H1 (cell line): ENCODE results near the gene AP5S1. TPM values are rescaled to one million over a fixed set of nuclear protein-coding genes. Genes with fewer than 3 reads are reported as not detected.

Source experiments
- CTCF ChIA-PET: fragments of 300-600 bp; sonication (Branson Sonifier 250); formaldehyde crosslinking; loops from one replicate; lab custom pipeline; 2021; ENCODE audit not compliant: partially characterized antibody; lab: Charles Lee
- POLR2A ChIA-PET: fragments of 300-600 bp; sonication (Branson Sonifier 250); formaldehyde crosslinking; loops from one replicate; lab custom pipeline; 2021; ENCODE audit warnings: inconsistent platforms; ENCODE audit not compliant: partially characterized antibody; lab: Charles Lee
- DNase-seq, 2 experiments: peaks; one replicate each; pipeline versions ENCODE4 v3.0.0 to v3.0.0-alpha.2; 2010 to 2022; ENCODE audit warnings: low spot score in 2 of 2, low read depth in 1 of 2, mixed read lengths in 1 of 2
- FAIRE-seq: peaks from 2 replicates; lab custom pipeline; 2011; peaks lifted over from hg19 to GRCh38; lab: Jason Lieb, UNC
- H2AFZ ChIP-seq: 2 replicates; pipeline ENCODE4 v1.8.1; 2012; ENCODE audit warnings: low read length, inconsistent platforms
- H2AK5ac ChIP-seq: 2 replicates; pipeline ENCODE4 v1.6.1; 2013; ENCODE audit warnings: low read depth, low read length
- H2BK120ac ChIP-seq: replicated peaks from 2 replicates; pipeline ENCODE3; 2013; ENCODE audit warnings: low read depth, low read length, inconsistent platforms
- H2BK12ac ChIP-seq: 2 replicates; pipeline ENCODE4 v1.6.1; 2013; ENCODE audit warnings: low read depth, low read length
- H2BK15ac ChIP-seq: 2 replicates; pipeline ENCODE4 v1.6.1; 2013; ENCODE audit warnings: low read length
- H2BK20ac ChIP-seq: 2 replicates; pipeline ENCODE4 v1.6.1; 2013; ENCODE audit warnings: low read length
- H2BK5ac ChIP-seq: 2 replicates; pipeline ENCODE4 v1.6.1; 2013; ENCODE audit warnings: low read depth, low read length
- H3K14ac ChIP-seq: 2 replicates; pipeline ENCODE4 v1.6.1; 2013; ENCODE audit warnings: inconsistent platforms; ENCODE audit not compliant: insufficient read length
- H3K18ac ChIP-seq: 2 replicates; pipeline ENCODE4 v1.6.1; 2013; ENCODE audit warnings: low read length; ENCODE audit errors: extremely low read depth
- H3K23ac ChIP-seq: 2 replicates; pipeline ENCODE4 v1.6.1; 2013; ENCODE audit warnings: inconsistent platforms; ENCODE audit not compliant: insufficient read length
- H3K23me2 ChIP-seq: 2 replicates; pipeline ENCODE4 v1.6.1; 2013; ENCODE audit warnings: low read depth, low read length
- H3K27ac ChIP-seq: 2 replicates; pipeline ENCODE4 v1.6.1; 2011; ENCODE audit warnings: low read depth, low read length, inconsistent platforms
- H3K27me3 ChIP-seq, 4 experiments: replicated peaks in 1 of 4; 1 replicate in 1 of 4; 2 replicates in 3 of 4; pipeline versions ENCODE4 v1.6.1 to v1.8.1; 2011 to 2013; ENCODE audit warnings: low read length in 3 of 4, mild to moderate bottlenecking in 3 of 4, inconsistent platforms in 2 of 4, mixed read lengths in 2 of 4, moderate library complexity in 1 of 4; ENCODE audit not compliant: control insufficient read depth in 3 of 4, insufficient read depth in 3 of 4; ENCODE audit errors: extremely low read depth in 1 of 4
- H3K36me3 ChIP-seq, 4 experiments: 2 replicates each; pipeline versions ENCODE4 v1.6.1 to v1.8.1; 2011 to 2013; ENCODE audit warnings: mild to moderate bottlenecking in 4 of 4, low read length in 3 of 4, moderate library complexity in 2 of 4, control low read depth in 1 of 4, inconsistent platforms in 1 of 4; ENCODE audit not compliant: insufficient read depth in 4 of 4, control insufficient read depth in 2 of 4
- H3K4ac ChIP-seq: replicated peaks from 2 replicates; pipeline ENCODE3; 2013; ENCODE audit warnings: low read length, low read depth, mixed read lengths, inconsistent platforms; ENCODE audit not compliant: insufficient read length
- H3K4me1 ChIP-seq, 4 experiments: replicated peaks in 1 of 4; 1 replicate in 1 of 4; 2 replicates in 3 of 4; pipeline versions ENCODE4 v1.6.1 to v1.8.1; 2011 to 2013; ENCODE audit warnings: low read length in 3 of 4, inconsistent platforms in 2 of 4, mixed read lengths in 1 of 4; ENCODE audit not compliant: insufficient read depth in 4 of 4, control insufficient read depth in 3 of 4
- H3K4me2 ChIP-seq, 2 experiments: 2 replicates each; pipeline versions ENCODE4 v1.6.1 to v1.8.1; 2011 to 2013; ENCODE audit warnings: low read depth in 2 of 2, low read length in 2 of 2, control low read depth in 1 of 2, inconsistent platforms in 1 of 2, mild to moderate bottlenecking in 1 of 2; ENCODE audit not compliant: insufficient read depth in 1 of 2
- H3K4me3 ChIP-seq, 4 experiments: fragments of 200-600, 300-600 bp in 1 of 4; sonication (generic), shearing (Covaris generic), sonication (Bioruptor Twin) in 1 of 4; 2 replicates each; pipeline versions ENCODE4 v1.5.1 to v1.8.1; 2011 to 2016; ENCODE audit warnings: low read length in 4 of 4, low read depth in 3 of 4, control low read depth in 2 of 4, inconsistent platforms in 2 of 4, mild to moderate bottlenecking in 2 of 4, mixed read lengths in 1 of 4, moderate library complexity in 1 of 4; ENCODE audit not compliant: insufficient read depth in 2 of 4; ENCODE audit errors: extremely low read depth in 1 of 4
- H3K56ac ChIP-seq: replicated peaks from 2 replicates; pipeline ENCODE3; 2013; ENCODE audit warnings: low read depth, mild to moderate bottlenecking, mixed read lengths, low read length, inconsistent platforms; ENCODE audit not compliant: insufficient read length
- H3K79me1 ChIP-seq: 2 replicates; pipeline ENCODE4 v1.6.1; 2013; ENCODE audit warnings: low read depth, low read length, control low read depth
- H3K79me2 ChIP-seq, 2 experiments: 2 replicates each; pipeline versions ENCODE4 v1.6.1 to v1.8.1; 2012 to 2013; ENCODE audit warnings: low read length in 2 of 2, mild to moderate bottlenecking in 2 of 2, inconsistent platforms in 1 of 2; ENCODE audit not compliant: insufficient read depth in 2 of 2, control insufficient read depth in 1 of 2
- H3K9ac ChIP-seq, 4 experiments: replicated peaks in 1 of 4; 1 replicate in 1 of 4; 2 replicates in 3 of 4; pipeline versions ENCODE4 v1.6.1 to v1.8.1; 2011 to 2013; ENCODE audit warnings: low read depth in 3 of 4, low read length in 3 of 4, control low read depth in 2 of 4, mild to moderate bottlenecking in 2 of 4, moderate library complexity in 2 of 4, inconsistent platforms in 1 of 4; ENCODE audit errors: extremely low read depth in 1 of 4
- H3K9me3 ChIP-seq, 2 experiments: 2 replicates each; pipeline versions ENCODE4 v1.6.1 to v1.8.1; 2012 to 2013; ENCODE audit warnings: mild to moderate bottlenecking in 2 of 2, moderate library complexity in 2 of 2, control low read depth in 1 of 2, inconsistent platforms in 1 of 2, low read depth in 1 of 2, low read length in 1 of 2, mixed read lengths in 1 of 2; ENCODE audit not compliant: insufficient read depth in 2 of 2
- H4K20me1 ChIP-seq, 2 experiments: replicated peaks in 1 of 2; 2 replicates each; pipeline versions ENCODE3 to v1.8.1; 2011 to 2013; ENCODE audit warnings: inconsistent platforms in 2 of 2, low read length in 2 of 2, mild to moderate bottlenecking in 1 of 2; ENCODE audit not compliant: insufficient read depth in 2 of 2, control insufficient read depth in 1 of 2
- H4K5ac ChIP-seq: 2 replicates; pipeline ENCODE4 v1.6.1; 2013; ENCODE audit warnings: low read length, low read depth, mixed read lengths, inconsistent platforms; ENCODE audit not compliant: insufficient read length
- H4K8ac ChIP-seq: 2 replicates; pipeline ENCODE4 v1.8.0; 2013; ENCODE audit warnings: mild to moderate bottlenecking, moderate library complexity, low read length, inconsistent platforms; ENCODE audit not compliant: insufficient read depth; ENCODE audit errors: extremely low read depth
- H4K91ac ChIP-seq: replicated peaks from 2 replicates; pipeline ENCODE3; 2013; ENCODE audit warnings: low read length, mixed read lengths, inconsistent platforms; ENCODE audit not compliant: insufficient read length
- CTBP2 ChIP-seq: IDR thresholded peaks from 2 replicates; pipeline ENCODE4 v1.7.0; 2011; ENCODE audit warnings: borderline replicate concordance, mild to moderate bottlenecking, moderate library complexity, mixed read lengths, low read length; ENCODE audit not compliant: insufficient read depth, insufficient read length
- RBBP5 ChIP-seq: IDR thresholded peaks from 2 replicates; pipeline ENCODE4 v1.7.1; 2012; ENCODE audit warnings: low read depth, mild to moderate bottlenecking, inconsistent platforms, low read length, moderate library complexity, borderline replicate concordance
- TAF1 ChIP-seq: IDR thresholded peaks from 2 replicates; pipeline ENCODE4 v1.6.1; 2011; ENCODE audit warnings: mild to moderate bottlenecking, low read depth, low read length
- TBP ChIP-seq: IDR thresholded peaks from 2 replicates; pipeline ENCODE4 v1.6.1; 2011; ENCODE audit warnings: low read depth, low read length, improper control_type of control experiment
- WGBS, 2 experiments: shearing (Covaris generic) in 1 of 2; methylation state at CpG; one replicate each; pipeline versions ENCODE4 v1.1.6 to v1.1.7; 2013 to 2015; ENCODE audit warnings: low lambda C conversion rate in 2 of 2, mixed read lengths in 2 of 2, inconsistent platforms in 1 of 2, low coverage in 1 of 2, missing lambda C conversion rate in 1 of 2; ENCODE audit not compliant: insufficient replicate concordance in 2 of 2, insufficient coverage in 1 of 2, insufficient read length in 1 of 2; ENCODE audit errors: extremely low coverage in 1 of 2, missing lambda C conversion rate in 1 of 2; 5-methylcytosine and 5-hydroxymethylcytosine counted together
- polyA plus RNA-seq, 7 experiments: library from polyadenylated mRNA; depleted of rRNA in 3 of 7; stranded (reverse) in 5 of 7; unstranded in 2 of 7; fragments of >200 nt in 5 of 7; fragments of 200-250 nt in 2 of 7; gene quantifications; 1 replicate in 5 of 7; 2 replicates in 1 of 7; 4 replicates in 1 of 7; pipeline versions ENCODE4 v1.2.1 to v1.2.3, GENCODE V29; 2011 to 2013; ENCODE audit warnings: missing spikeins in 2 of 7, mixed read lengths in 2 of 7
- total RNA-seq: library from RNA; stranded (reverse); fragmentation: NEBNext Ultra II Directional; extraction: Animal tissue kit (Norgen Biotek cat#: 25700); gene quantifications from 2 replicates; pipeline ENCODE4 v1.2.1, GENCODE V29; 2021
- TF ChIP-seq, protein P1 (sequence below): IDR thresholded peaks from 2 replicates; pipeline ENCODE4 v1.6.1; 2012; ENCODE audit warnings: inconsistent platforms
- TF ChIP-seq, protein P2 (sequence below): IDR thresholded peaks from 2 replicates; pipeline ENCODE4 v1.6.1; 2012; ENCODE audit warnings: inconsistent platforms

Gene AP5S1
- total and polyA plus RNA-seq, 2 of the 8 experiments (the other 6 are each of a cell fraction or from before 2014, with no cell fraction given) = 3.3 to 3.7 TPM

DNA sequence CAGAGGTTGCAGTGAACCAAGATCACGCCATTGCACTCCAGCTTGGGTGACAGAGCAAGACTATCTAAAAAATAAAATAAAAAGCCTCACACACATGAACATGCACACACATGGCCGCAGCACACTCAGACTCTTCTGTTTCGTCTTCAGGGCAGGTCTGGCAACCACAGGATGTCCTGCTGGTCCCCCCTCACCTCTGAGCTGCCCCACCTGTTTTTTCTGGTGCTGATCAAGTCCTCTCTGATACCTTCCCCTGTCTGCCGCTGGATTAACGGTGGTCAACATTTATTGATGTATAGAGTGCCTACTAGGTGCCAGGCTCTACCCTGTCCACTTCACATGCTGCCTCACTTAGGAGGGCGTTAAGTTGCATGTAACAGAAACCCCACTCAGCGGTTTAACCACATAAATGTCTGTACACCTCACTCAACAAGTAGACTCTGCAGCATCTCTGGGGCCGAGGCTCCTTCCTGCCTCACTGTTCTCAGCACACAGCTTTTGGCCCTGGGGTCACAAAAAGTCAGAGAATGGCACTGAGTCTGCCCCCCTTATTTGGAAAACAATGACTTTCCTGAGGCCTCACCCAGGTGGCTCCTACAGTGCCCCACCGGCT lies 4.5 kb upstream of the AP5S1 start:
- H2BK120ac ChIP-seq = no peak overlapping the region
- peaks cover 4% of the 10 kb centered on the region; the same call in 1 of the 2 replicates for H3K23me2 ChIP-seq
- peaks cover 0 to 10% (median 4%) of the 10 kb centered on the region in 4 experiments; a peak in 4 of 7 replicates for H3K4me1 ChIP-seq
- CTCF ChIA-PET = interaction anchor here (0.6 to 10.6 kb wide), 5 partner anchors 10 to 66 kb away, joined by 3 to 128 read pairs (median 3); partner anchors contain the start of genes CENPB and SPEF1
- no peak overlapping the region for H3K14ac ChIP-seq
- DNase-seq (no peak), FAIRE-seq (no peak)
- no peak overlapping the region for H2AFZ ChIP-seq
- H3K18ac ChIP-seq = no peak overlapping the region
- no peaks in the 10 kb centered on the region for H3K27me3 ChIP-seq
- no peak overlapping the region for H3K4ac ChIP-seq
- H4K5ac ChIP-seq = no peak overlapping the region
- no peak overlapping the region for H2BK20ac ChIP-seq
- no peak overlapping the region for H2BK15ac ChIP-seq
- H4K91ac ChIP-seq = no peak overlapping the region
- H3K79me2 ChIP-seq = no peaks in the 10 kb centered on the region
- H3K79me1 ChIP-seq = no peaks in the 10 kb centered on the region
- no peak overlapping the region for H2AK5ac ChIP-seq
- H3K9ac ChIP-seq = no peak overlapping the region
- no peak overlapping the region for H3K23ac ChIP-seq
- no peak overlapping the region for H3K4me2 ChIP-seq
- TF ChIP-seq, protein P1, sequence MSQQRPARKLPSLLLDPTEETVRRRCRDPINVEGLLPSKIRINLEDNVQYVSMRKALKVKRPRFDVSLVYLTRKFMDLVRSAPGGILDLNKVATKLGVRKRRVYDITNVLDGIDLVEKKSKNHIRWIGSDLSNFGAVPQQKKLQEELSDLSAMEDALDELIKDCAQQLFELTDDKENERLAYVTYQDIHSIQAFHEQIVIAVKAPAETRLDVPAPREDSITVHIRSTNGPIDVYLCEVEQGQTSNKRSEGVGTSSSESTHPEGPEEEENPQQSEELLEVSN = no peak
- TF ChIP-seq, protein P2, sequence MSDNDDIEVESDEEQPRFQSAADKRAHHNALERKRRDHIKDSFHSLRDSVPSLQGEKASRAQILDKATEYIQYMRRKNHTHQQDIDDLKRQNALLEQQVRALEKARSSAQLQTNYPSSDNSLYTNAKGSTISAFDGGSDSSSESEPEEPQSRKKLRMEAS = no peak
- TF ChIP-seq TBP (no peak), CTBP2 (no peak), RBBP5 (no peak), TAF1 (no peak)
- no peak overlapping the region for H2BK12ac ChIP-seq
- no peaks in the 10 kb centered on the region for H4K20me1 ChIP-seq
- H3K56ac ChIP-seq = no peak overlapping the region
- WGBS, 2 experiments = 81% methylated on average over 9 of the region's 9 CpGs; no CpG with 5 or more reads in 1 of the 2 experiments
- H3K27ac ChIP-seq = no peak overlapping the region
- no peaks in the 10 kb centered on the region for H3K36me3 ChIP-seq
- no peaks in the 10 kb centered on the region for H3K9me3 ChIP-seq
- POLR2A ChIA-PET = interaction anchor here (0.8 to 0.9 kb wide), 2 partner anchors 20 to 21 kb away, joined by 3 to 4 read pairs; partner anchors contain the start of gene CDC25B
- no peak overlapping the region for H3K4me3 ChIP-seq
- H2BK5ac ChIP-seq = no peak overlapping the region
- H4K8ac ChIP-seq = no peak overlapping the region
